NCI-H82 treated with DMSO at 0.1 percent for 48 hours (cell line): ENCODE measurements around the gene FNTB.
"Not testable (repeated sequence)": the region's sequence is repeated elsewhere in the genome, so short reads cannot be mapped to it uniquely, and the experiment has no call there.

ENCODE experiments used
- DNase-seq: peaks from one replicate; lab custom pipeline; 2025; ENCODE audit not compliant: unreplicated experiment; lab: John Stamatoyannopoulos, UW

FNTB gene

GRCh38 chr14:65011538-65011937 lies 24.8 kb downstream of the FNTB start:
- no peak for DNase-seq

DNA sequence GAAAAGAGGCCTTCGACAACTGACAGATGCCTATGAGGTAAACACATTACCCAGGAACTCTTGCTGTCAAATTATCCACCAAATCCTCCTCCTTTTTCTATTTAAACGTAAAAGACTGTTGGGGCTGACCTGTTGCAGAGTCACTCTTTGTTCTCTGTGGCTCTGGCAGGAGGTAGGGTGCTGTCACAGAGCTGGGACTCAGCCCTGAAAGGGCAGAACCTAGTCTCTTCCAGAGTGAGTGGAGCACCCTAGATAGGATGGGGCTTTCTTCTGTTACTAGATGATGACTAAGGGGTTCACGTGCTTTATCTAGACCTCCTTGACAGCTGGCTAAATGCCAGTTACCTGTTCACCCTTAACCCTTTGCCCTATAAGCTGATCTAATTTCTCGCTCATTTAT lies 25.7 kb downstream of the FNTB start:
- no peak for DNase-seq

- no peak for DNase-seq
These were observed 28.7 kb downstream of the FNTB start for GRCh38 chr14:65015391-65015790.

GRCh38 chr14:65016471-65016870 lies 29.8 kb downstream of the FNTB start:
- DNase-seq: no peak

GRCh38 chr14:65019944-65020566 lies 33.4 kb downstream of the FNTB start:
- peak; percentile 8 for DNase-seq

DNA sequence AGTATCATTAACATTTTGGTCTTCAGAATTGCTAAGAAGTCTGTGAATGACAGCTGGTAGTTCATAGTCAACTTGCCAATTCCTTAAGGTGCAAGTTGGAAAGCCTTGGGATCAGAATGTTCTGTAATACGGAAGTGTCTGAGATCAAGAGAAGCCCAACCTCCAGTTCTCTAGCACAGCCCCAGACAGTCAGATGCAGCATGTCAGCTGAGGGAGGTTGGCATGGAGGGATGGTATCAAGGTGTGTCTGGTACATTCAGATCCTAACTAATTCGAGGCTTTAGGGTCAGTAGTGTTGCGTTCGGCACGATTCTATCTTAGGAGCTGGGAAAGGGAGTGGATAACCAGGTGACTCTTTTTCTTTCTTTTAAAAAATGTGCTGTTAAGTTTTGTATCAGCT lies 38.3 kb downstream of the FNTB start:
- DNase-seq: no peak

DNA sequence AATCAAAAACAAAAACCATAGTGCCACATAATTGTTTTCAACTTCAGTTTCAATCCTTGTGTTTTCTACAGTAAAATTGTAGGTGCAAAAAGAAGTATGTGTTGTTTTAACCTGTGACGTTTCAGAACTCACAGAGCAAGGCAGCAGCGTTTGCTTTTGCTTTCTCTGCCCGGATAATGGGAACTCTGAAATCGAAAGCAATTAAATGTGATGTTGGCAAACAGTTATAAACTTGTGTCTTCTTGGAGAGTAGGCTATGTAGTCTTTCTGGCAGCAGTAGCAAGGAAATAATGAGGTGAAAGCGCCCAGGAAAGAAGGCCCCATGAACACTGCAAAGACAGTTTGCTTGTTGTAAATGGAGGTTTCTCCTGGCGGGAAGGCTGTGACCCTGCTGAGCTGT lies 39.1 kb downstream of the FNTB start:
- DNase-seq: no peak

DNA sequence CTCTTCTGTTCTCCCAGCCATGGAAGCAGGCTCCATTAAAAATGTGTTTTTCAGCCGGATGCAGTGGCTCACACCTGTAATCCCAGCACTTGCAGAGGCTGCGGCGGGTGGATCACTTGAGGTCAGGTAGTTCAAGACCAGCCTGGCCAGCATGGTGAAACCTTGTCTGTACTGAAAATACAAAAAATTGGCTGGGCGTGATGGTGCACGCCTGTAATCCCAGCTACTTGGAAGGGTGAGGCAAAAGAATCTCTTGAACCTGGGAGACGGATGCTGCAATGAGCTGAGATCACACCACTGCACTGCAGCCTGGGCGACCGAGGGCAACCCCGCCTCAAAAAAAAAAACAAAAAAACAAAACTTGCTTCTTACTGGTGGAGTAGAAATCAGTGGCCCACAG lies 39.8 kb downstream of the FNTB start:
- DNase-seq: no peak

DNA sequence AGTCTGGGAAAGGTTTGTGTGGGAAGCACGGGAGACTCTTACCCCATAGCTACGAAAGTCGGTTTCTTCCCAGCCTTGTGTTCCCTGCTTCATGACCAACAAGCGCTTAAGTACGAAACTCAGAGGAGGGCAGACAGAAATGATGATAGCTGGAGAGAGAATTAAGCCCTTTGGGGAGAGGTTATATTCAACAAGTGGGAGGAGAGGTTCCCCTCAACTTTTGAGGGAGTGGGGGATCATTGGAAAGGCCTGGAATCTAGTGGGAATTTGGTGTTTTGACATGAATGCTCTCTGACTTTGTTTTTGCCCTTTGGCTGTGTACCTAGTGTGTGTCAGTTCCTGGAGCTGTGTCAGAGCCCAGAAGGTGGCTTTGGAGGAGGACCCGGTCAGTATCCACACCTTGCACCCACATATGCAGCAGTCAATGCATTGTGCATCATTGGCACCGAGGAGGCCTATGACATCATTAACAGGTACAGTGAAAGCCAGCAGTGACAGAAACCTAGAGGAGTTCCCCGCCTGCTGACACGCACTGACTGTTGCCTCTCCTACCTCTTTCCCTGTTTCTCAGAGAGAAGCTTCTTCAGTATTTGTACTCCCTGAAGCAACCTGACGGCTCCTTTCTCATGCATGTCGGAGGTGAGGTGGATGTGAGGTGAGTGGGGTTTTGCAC lies 40.6 kb downstream of the FNTB start:
- no peak for DNase-seq

DNA sequence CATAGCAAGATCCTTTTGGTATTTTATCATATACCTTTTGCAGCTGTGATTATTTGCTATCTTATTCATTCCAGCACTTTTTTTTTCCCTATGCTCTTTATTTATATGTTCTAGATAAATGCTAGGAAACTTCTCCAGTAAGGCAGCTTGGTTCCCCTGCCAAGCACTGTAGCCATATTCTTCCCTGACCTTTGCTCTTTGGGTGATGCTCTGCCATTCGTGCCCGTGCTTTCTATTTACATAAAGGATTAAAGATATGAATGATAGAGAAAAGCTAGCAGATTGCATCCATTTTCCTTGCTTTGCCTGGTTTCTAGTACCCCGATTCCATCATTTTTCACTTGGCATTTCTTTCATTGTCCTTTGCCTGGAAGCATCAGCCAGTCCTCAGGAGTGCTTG lies 42.2 kb downstream of the FNTB start:
- DNase-seq: no peak

GRCh38 chr14:65031321-65031720 lies 44.6 kb downstream of the FNTB start:
- not testable (repeated sequence) for DNase-seq

- DNase-seq: no peak
These were observed 45.6 kb downstream of the FNTB start for GRCh38 chr14:65032319-65032718.

DNA sequence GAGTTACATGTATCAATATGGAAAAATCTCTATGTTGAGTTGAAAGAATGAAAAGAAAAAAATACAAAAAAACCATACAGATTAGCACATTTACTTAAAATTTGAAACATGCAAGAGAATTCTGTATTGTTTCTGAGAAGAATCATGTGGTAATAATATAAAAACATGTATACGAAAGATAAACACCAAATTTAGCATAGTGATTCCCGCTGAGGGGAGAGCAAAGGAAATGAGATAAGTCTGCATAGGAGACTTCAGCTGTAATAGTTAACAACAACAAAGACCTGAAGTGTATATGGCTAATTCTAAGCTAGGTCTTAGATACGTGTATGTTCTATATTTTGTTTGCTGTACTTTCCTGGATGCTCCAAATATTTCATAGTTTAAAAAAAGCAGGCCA lies 46.5 kb downstream of the FNTB start:
- DNase-seq: no peak

- no peak for DNase-seq
These were observed 47.3 kb downstream of the FNTB start for GRCh38 chr14:65034021-65034420.

DNA sequence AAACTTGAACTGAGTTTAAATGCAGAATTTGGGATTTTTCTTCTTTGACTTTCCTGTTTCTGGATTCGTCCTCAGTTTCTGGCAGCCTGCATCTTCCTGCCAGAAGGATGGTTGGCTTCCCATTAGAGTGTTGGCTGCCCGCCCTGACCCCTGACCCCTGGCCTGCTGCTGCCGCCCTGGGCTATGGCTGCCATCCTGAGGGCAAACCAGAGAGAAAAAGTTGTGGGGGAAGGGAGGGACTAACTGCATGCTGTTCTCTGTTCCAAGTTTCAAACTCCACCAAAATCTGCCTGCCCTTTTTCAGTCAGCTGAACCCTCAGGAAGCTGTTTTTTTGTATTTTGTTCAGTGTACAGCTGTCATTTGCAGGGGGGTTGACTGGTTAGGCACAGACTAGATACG lies 48.4 kb downstream of the FNTB start:
- DNase-seq: no peak

DNA sequence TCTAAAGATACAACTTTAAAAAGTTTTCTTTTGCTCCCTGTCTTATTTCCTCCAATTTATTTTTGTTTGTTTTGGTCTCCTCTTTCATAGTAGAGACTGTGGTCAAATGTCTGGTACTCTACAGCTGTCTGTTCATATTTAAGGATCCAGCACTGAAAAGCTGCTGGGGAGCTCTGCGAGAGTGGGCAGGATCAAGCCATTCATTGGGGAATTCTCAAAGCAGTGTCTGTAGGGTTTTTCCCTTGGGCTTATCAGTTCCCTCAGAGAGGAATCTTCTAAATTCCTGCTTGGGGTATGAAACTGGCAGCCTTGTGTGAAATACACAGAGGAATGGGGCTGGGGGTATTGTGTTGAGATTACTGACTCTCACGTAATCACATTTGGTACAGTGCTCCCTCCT lies 52.3 kb downstream of the FNTB start:
- no peak for DNase-seq

DNA sequence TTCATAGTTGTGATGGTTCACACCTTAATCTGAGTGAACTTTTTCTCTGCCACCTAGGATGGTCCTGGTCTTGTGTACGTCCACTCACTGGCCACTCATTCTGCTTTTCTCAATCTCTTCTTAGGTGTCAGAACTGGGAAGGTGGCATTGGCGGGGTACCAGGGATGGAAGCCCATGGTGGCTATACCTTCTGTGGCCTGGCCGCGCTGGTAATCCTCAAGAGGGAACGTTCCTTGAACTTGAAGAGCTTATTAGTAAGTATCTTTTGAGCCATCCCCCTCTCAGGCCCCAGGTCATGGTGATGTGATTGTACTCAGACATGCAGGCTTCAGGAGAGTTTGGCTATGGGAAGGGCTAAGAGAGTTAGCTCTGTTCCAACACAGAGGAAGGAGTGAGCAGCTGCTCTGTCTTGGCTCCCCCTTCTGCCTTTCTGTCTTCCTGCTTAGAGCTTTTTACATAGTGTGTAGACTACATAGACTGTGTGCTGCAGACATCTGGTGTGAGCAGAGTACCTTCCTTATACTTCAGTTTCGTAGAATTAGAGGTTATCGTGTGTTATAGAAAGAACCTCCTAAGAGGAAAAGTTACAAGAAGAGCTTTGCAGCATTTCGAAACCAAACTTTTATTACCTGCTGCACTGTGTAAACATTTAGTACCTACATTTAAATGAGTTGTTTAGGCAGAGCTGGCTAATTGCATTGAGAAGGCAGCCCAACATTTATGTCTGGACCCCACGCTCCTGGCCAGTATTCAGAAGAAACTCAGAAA lies 54.2 kb downstream of the FNTB start:
- no peak for DNase-seq

DNA sequence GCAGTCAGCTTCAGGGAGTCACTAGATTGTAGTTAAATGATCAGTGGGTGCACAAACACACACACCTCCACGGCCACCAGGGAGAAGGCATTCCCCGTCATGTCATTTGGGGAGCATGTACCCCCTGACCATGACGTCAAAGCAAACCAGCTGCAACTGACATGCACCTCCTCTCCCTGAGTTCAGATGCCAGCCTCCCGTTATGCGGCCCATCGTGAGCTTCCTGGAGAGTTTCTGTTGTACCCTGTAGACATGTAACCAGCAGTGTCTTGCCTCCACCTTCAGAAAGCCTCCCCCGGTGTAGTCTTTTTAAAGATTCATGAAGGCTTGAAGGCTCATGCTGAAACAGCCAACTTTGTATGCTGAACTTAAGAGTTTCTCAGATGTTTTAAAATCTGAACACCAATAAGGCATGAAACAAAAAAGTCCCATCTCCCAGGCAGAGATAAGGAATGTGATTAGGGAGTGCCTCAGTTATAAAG lies 54.8 kb downstream of the FNTB start:
- DNase-seq: no peak

DNA sequence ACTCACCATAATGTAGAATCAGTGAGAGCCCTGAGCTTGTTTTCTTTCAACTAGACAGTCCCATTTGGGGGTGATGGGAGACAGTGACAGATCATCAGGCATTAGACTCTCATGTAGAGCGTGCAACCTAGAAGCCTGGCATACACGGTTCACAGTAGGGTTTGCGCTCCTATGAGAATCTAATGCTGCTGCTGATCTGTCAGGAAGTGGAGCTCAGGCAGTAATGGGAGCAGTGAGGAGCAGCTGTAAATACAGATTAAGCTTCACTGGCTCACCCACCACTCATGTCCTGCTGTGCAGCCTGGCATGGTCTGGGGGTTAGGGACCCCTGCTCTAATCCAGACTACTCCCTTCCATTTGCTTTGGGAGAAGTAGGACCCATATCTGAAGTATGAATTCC lies 55.6 kb downstream of the FNTB start:
- no peak for DNase-seq

- no peak for DNase-seq
These were observed 56.2 kb downstream of the FNTB start for GRCh38 chr14:65042731-65043372.

DNA sequence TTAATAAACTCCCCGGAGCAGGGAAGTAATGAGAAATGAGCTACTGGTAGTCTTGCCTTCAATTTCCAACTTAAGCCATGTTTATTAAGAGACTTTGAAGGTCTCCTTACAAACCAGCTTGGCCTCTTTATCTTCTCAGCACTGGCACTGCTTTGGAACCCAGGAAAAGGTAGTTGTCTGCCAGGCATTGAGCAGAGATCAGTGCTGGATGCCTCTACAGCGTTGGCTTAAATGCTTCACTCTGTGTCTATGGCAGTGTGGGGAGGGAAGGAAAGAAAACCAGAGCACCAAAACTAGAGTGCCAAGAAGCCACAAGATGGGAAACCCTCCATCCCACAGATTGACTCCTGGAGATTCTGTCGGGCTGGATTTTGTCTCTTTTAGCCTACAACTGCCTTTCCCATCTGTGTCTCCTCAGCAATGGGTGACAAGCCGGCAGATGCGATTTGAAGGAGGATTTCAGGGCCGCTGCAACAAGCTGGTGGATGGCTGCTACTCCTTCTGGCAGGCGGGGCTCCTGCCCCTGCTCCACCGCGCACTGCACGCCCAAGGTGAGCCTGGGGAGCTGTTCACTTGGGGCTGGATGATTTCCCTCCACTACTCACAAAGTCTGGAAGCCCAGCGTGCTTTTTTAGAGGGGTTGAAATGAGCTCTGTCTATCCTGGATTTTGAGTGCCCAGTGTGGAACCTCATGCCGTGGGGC lies 57.3 kb downstream of the FNTB start:
- DNase-seq: no peak
